Colonic mucosa (tissue), 4 donors: Measurements from ENCODE around the gene ALDH1A2. TPM values are rescaled to one million over a fixed set of nuclear protein-coding genes. Genes with fewer than 3 reads are reported as not detected.

Experiments used
- DNase-seq: peaks from one replicate; pipeline ENCODE4 v3.0.0-alpha.2; 2020
- H3K27ac ChIP-seq: fragments of 200-600 bp; one replicate; pipeline ENCODE4 v1.8.0; 2021
- H3K27me3 ChIP-seq: fragments of 200-600 bp; one replicate; pipeline ENCODE4 v1.8.0; 2021
- H3K36me3 ChIP-seq: fragments of 200-600 bp; one replicate; pipeline ENCODE4 v1.8.0; 2021
- H3K4me1 ChIP-seq: fragments of 200-600 bp; one replicate; pipeline ENCODE4 v1.8.0; 2021; ENCODE audit warnings: mild to moderate bottlenecking
- H3K4me3 ChIP-seq: fragments of 200-600 bp; one replicate; pipeline ENCODE4 v1.8.0; 2021
- H3K9ac ChIP-seq, 2 donors: one replicate each; pipeline ENCODE4 v1.7.0; 2013; ENCODE audit warnings: control low read depth in 2 of 2, low read depth in 2 of 2, low read length in 2 of 2
- H3K9me3 ChIP-seq: fragments of 200-600 bp; one replicate; pipeline ENCODE4 v1.8.0; 2021
- CTCF ChIP-seq: fragments of 200-600 bp; IDR thresholded peaks from one replicate; pipeline ENCODE4 v1.8.0; 2022; ENCODE audit warnings: antibody characterized with exemption, mild to moderate bottlenecking
- intact Hi-C: fragments of 100-400 bp; cut with DNase I; formaldehyde crosslinking; loops from one replicate; pipeline ENCODE4 v1.14.1; 2022
- total RNA-seq, 2 donors: library from RNA; stranded (reverse); fragmentation: NEBNext Ultra II Directional in 1 of 2; extraction: Animal tissue kit (Norgen Biotek cat#: 25700) in 1 of 2; gene quantifications; one replicate each; pipeline ENCODE4 v1.2.1, GENCODE V29; 2021
- donor health status: healthy.
- donor health status: DM: no; HTN: no; CAD: no.
- donor health status: DM: no; HTN: no; CAD: no.

The ALDH1A2 gene
- total RNA-seq, 2 donors from 2014 or later: 1.9 to 2.5 TPM

GRCh38 chr15:57922776-57923175 lies 142.7 kb downstream of the ALDH1A2 start:
- intact Hi-C loops: no loop called here
- Histone ChIP-seq H3K9ac (no peak overlapping the region), H3K36me3 (no peaks in the 10 kb centered on the region), H3K9me3 (no peaks in the 10 kb centered on the region), H3K27ac (peak overlapping the region; percentile 59), H3K4me1 (peaks cover 5% of the 10 kb centered on the region), H3K27me3 (no peaks in the 10 kb centered on the region), H3K4me3 (no peak overlapping the region)
- TF ChIP-seq CTCF: no peak
- DNase-seq: peak; percentile 78

- H3K4me1 ChIP-seq: peaks cover 5% of the 10 kb centered on the region
- no peak overlapping the region for H3K9ac ChIP-seq
- H3K27me3 ChIP-seq: no peaks in the 10 kb centered on the region
- H3K9me3 ChIP-seq: no peaks in the 10 kb centered on the region
- no peak overlapping the region for H3K27ac ChIP-seq
- no peaks in the 10 kb centered on the region for H3K36me3 ChIP-seq
- intact Hi-C loops: no loop called here
- no peak for DNase-seq
- H3K4me3 ChIP-seq: no peak overlapping the region
- TF ChIP-seq CTCF: no peak
These were observed 144.1 kb downstream of the ALDH1A2 start for GRCh38 chr15:57921371-57921770.

- Histone ChIP-seq H3K27ac (no peak overlapping the region), H3K36me3 (no peaks in the 10 kb centered on the region), H3K9me3 (no peaks in the 10 kb centered on the region), H3K4me1 (peaks cover 5% of the 10 kb centered on the region), H3K27me3 (no peaks in the 10 kb centered on the region), H3K4me3 (no peak overlapping the region), H3K9ac (no peak overlapping the region)
- intact Hi-C loops: no loop called here
- TF ChIP-seq CTCF: no peak
- no peak for DNase-seq
These were observed 144.6 kb downstream of the ALDH1A2 start for GRCh38 chr15:57920911-57921310.

- H3K27ac ChIP-seq: no peak overlapping the region
- H3K9me3 ChIP-seq: no peaks in the 10 kb centered on the region
- H3K4me1 ChIP-seq: peaks cover 5% of the 10 kb centered on the region
- H3K4me3 ChIP-seq: no peak overlapping the region
- TF ChIP-seq CTCF: no peak
- no peaks in the 10 kb centered on the region for H3K36me3 ChIP-seq
- intact Hi-C loops: no loop called here
- no peaks in the 10 kb centered on the region for H3K27me3 ChIP-seq
- no peak overlapping the region for H3K9ac ChIP-seq
- DNase-seq: no peak
These were observed 145.8 kb downstream of the ALDH1A2 start for GRCh38 chr15:57919754-57920153.

GRCh38 chr15:57917998-57918397 lies 147.5 kb downstream of the ALDH1A2 start:
- intact Hi-C loops: no loop called here
- no peaks in the 10 kb centered on the region for H3K9me3 ChIP-seq
- H3K4me1 ChIP-seq: peaks cover 5% of the 10 kb centered on the region
- TF ChIP-seq CTCF: no peak
- H3K4me3 ChIP-seq: no peak overlapping the region
- H3K36me3 ChIP-seq: no peaks in the 10 kb centered on the region
- H3K27ac ChIP-seq: no peak overlapping the region
- H3K9ac ChIP-seq: no peak overlapping the region
- H3K27me3 ChIP-seq: no peaks in the 10 kb centered on the region
- DNase-seq: no peak

GRCh38 chr15:57916695-57917094 lies 148.8 kb downstream of the ALDH1A2 start:
- intact Hi-C loops: no loop called here
- no peak for DNase-seq
- Histone ChIP-seq H3K27me3 (no peaks in the 10 kb centered on the region), H3K4me3 (no peak overlapping the region), H3K36me3 (no peaks in the 10 kb centered on the region), H3K4me1 (no peaks in the 10 kb centered on the region), H3K9me3 (no peaks in the 10 kb centered on the region), H3K9ac (no peak overlapping the region), H3K27ac (no peak overlapping the region)
- TF ChIP-seq CTCF: no peak
